Endothelial cell of umbilical vein (primary cell): ENCODE measurements around the gene CCDC85A.

Experiments
- FOS ChIP-seq: IDR thresholded peaks from 2 replicates; pipeline ENCODE4 v1.6.1; 2011; ENCODE audit warnings: mild to moderate bottlenecking, low read length, moderate library complexity, borderline replicate concordance; ENCODE audit not compliant: insufficient read depth
- POLR2AphosphoS5 ChIP-seq: IDR thresholded peaks from 2 replicates; pipeline ENCODE4 v1.6.1; 2012; ENCODE audit warnings: low read depth, mild to moderate bottlenecking, control low read depth, low read length, moderate library complexity; ENCODE audit not compliant: insufficient read depth

DNA sequence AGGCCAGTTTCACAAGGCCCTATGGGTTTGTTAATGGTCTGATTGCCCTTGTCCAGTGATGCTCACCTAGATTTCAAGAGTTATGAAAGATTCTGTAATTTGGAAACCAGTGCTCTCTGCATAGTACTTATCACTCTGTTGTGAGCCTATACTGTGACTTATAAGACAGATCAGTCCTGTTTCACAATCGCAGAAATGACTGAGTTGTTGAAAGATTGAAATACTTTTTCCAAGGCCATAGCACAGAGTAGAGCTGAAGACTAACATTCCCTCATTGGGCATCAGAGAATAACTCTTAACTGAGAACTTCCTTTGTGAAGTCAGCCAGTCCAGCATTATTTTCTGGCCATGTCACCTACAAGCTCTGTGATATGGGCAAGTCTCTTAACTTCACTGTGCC, 44.0 kb downstream of the CCDC85A start:
- TF ChIP-seq FOS (no peak), POLR2AphosphoS5 (no peak)
